VCaP (cell line): ENCODE measurements around the gene TANGO6.
"Not testable (repeated sequence)": the region's sequence is repeated elsewhere in the genome, so short reads cannot be mapped to it uniquely, and the experiment has no call there.

Experiments used
- H3K27ac ChIP-seq: fragments of 450-650 bp; 2 replicates; pipeline ENCODE4 v1.5.1; 2017
- CTCF ChIP-seq: fragments of 450-650 bp; conservative IDR thresholded peaks from 2 replicates; pipeline ENCODE4 v1.5.1; 2017; ENCODE audit warnings: mild to moderate bottlenecking, moderate library complexity

TANGO6 gene

GRCh38 chr16:68987734-68988457 lies 144.6 kb downstream of the TANGO6 start:
- no peak overlapping the region for H3K27ac ChIP-seq
- no peak for TF ChIP-seq CTCF

- not testable (repeated sequence) for H3K27ac ChIP-seq
Measured at GRCh38 chr16:68990172-68990845, 147.0 kb downstream of the TANGO6 start.

GRCh38 chr16:68991075-68991474 lies 147.7 kb downstream of the TANGO6 start:
- H3K27ac ChIP-seq: no peak overlapping the region
- TF ChIP-seq CTCF: no peak

More at GRCh38 chr16:68990172-68990845, 147.0 kb downstream of the TANGO6 start:
- 0 out of 2 replicates have a peak, but pooled peaks have one; percentile 9 for TF ChIP-seq CTCF

- H3K27ac ChIP-seq: no peak overlapping the region
Measured at GRCh38 chr16:68992521-68992920, 149.2 kb downstream of the TANGO6 start.

GRCh38 chr16:68993456-68993855 lies 150.1 kb downstream of the TANGO6 start:
- no peak overlapping the region for H3K27ac ChIP-seq
- no peak for TF ChIP-seq CTCF

More at GRCh38 chr16:68992521-68992920, 149.2 kb downstream of the TANGO6 start:
- no peak for TF ChIP-seq CTCF

GRCh38 chr16:68993885-68994284 lies 150.6 kb downstream of the TANGO6 start:
- no peak overlapping the region for H3K27ac ChIP-seq
- no peak for TF ChIP-seq CTCF

- TF ChIP-seq CTCF: no peak
- H3K27ac ChIP-seq: no peak overlapping the region
Measured at GRCh38 chr16:68994324-68994723, 151.0 kb downstream of the TANGO6 start.
